HL-60 (cell line): ENCODE measurements around the gene UGT1A4.

ENCODE experiments used
- CTCF ChIP-seq: IDR thresholded peaks from one replicate; pipeline ENCODE4 v1.5.1; 2011; ENCODE audit warnings: low read length, control low read depth, inconsistent platforms; ENCODE audit not compliant: insufficient read depth
- GABPA ChIP-seq: IDR thresholded peaks from 2 replicates; pipeline ENCODE4 v1.6.1; 2012; ENCODE audit warnings: low read depth
- POLR2AphosphoS5 ChIP-seq: IDR thresholded peaks from 2 replicates; pipeline ENCODE4 v1.6.1; 2012; ENCODE audit warnings: low read depth
- REST ChIP-seq: IDR thresholded peaks from 2 replicates; pipeline ENCODE4 v1.6.1; 2012; ENCODE audit warnings: low read depth; ENCODE audit not compliant: insufficient replicate concordance
- SPI1 ChIP-seq: IDR thresholded peaks from 2 replicates; pipeline ENCODE4 v1.6.1; 2012; ENCODE audit warnings: low read depth, mild to moderate bottlenecking, borderline replicate concordance

- TF ChIP-seq REST (no peak), POLR2AphosphoS5 (no peak), CTCF (no peak), GABPA (no peak), SPI1 (no peak)
Observed at GRCh38 chr2:233705911-233706506, 12.5 kb upstream of the UGT1A4 start.
